Measurements from ENCODE around the gene SH3BGRL2. TPM values are rescaled to one million over a fixed set of nuclear protein-coding genes. Genes with fewer than 3 reads are reported as not detected.

SH3BGRL2 gene
- total RNA-seq, 1 experiment from 2014 or later, result 13.5 TPM

DNA sequence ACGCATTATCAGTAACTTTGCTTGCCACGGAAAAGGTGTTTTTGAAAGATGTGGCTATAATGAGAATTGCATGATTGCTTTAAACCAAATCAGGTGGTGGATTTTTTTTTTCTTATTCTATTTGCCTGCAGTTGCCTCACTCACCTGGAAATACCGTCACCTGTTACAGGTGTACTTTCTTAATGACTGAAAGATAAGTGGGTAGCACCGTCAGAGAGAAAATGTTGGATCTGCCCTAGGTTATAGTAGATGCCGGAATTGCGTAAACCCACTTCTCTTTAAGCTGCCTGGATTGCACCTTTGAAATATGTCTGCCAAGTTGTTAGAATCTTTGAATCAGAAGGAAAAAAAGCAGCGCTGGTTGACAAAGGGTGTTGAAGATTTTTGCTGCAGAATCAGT, 68.5 kb downstream of the SH3BGRL2 start:
- no peak overlapping the region for H3K4me3 ChIP-seq (ENCODE audit: low read depth, low read length, poor library complexity, severe bottlenecking)
- DNase-seq (ENCODE audit: low spot score), result no peak
- H3K9me3 ChIP-seq (ENCODE audit: low read depth, low read length, poor library complexity, severe bottlenecking), result no peaks in the 10 kb centered on the region
- H3K27me3 ChIP-seq (replicated peaks; ENCODE audit: insufficient read depth, low read depth, low read length, poor library complexity), result no peaks in the 10 kb centered on the region
- intact Hi-C loops (cut with micrococcal nuclease; ENCODE audit: unreplicated experiment), result no loop called here
- H3K27ac ChIP-seq (ENCODE audit: low read depth, low read length, poor library complexity, severe bottlenecking), result no peak overlapping the region
- no peaks in the 10 kb centered on the region for H3K36me3 ChIP-seq (ENCODE audit: insufficient read depth, low read length, poor library complexity, severe bottlenecking)
- no peak for TF ChIP-seq EZH2 (IDR thresholded peaks at IDR 0.05; ENCODE audit: borderline replicate concordance, low read depth, low read length, poor library complexity, severe bottlenecking)
- TF ChIP-seq, protein P1, sequence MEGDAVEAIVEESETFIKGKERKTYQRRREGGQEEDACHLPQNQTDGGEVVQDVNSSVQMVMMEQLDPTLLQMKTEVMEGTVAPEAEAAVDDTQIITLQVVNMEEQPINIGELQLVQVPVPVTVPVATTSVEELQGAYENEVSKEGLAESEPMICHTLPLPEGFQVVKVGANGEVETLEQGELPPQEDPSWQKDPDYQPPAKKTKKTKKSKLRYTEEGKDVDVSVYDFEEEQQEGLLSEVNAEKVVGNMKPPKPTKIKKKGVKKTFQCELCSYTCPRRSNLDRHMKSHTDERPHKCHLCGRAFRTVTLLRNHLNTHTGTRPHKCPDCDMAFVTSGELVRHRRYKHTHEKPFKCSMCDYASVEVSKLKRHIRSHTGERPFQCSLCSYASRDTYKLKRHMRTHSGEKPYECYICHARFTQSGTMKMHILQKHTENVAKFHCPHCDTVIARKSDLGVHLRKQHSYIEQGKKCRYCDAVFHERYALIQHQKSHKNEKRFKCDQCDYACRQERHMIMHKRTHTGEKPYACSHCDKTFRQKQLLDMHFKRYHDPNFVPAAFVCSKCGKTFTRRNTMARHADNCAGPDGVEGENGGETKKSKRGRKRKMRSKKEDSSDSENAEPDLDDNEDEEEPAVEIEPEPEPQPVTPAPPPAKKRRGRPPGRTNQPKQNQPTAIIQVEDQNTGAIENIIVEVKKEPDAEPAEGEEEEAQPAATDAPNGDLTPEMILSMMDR (conservative IDR thresholded peaks at IDR 0.05; ENCODE audit: low read depth, low read length), result no peak
- no peaks in the 10 kb centered on the region for H3K4me1 ChIP-seq (ENCODE audit: insufficient read depth, low read length, poor library complexity, severe bottlenecking)
- ChIA-PET CTCF (no interaction called here), POLR2A (ENCODE audit: low non-redundant PET) (no interaction called here)
- TSS peak; percentile 21 for BruUV-seq (replicated peaks)

DNA sequence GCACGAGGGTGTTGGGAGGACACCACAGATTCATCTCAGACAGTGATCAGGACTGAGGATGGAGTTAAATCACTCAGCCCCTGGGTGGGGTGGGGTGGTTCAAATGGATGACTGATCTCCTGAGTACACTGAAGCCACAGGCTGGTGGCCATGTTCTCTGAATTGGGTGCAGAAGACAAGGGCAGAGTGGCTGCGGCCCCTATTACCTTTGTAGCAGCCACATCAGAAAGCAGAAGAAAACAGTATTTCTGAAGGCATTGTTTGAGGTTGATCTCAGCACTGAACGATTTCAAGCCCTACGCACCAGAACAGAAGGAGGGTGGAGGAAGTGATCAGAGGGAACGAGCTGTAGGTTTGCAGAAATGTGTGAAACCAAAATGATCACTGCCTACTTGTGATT, 71.6 kb downstream of the SH3BGRL2 start:
- Histone ChIP-seq H3K4me3 (ENCODE audit: low read depth, low read length, poor library complexity, severe bottlenecking) (no peak overlapping the region), H3K27me3 (replicated peaks; ENCODE audit: insufficient read depth, low read depth, low read length, poor library complexity) (no peaks in the 10 kb centered on the region), H3K27ac (ENCODE audit: low read depth, low read length, poor library complexity, severe bottlenecking) (no peak overlapping the region), H3K36me3 (ENCODE audit: insufficient read depth, low read length, poor library complexity, severe bottlenecking) (no peaks in the 10 kb centered on the region), H3K4me1 (ENCODE audit: insufficient read depth, low read length, poor library complexity, severe bottlenecking) (no peaks in the 10 kb centered on the region), H3K9me3 (ENCODE audit: low read depth, low read length, poor library complexity, severe bottlenecking) (no peaks in the 10 kb centered on the region)
- BruUV-seq (replicated peaks), result no TSS peak
- intact Hi-C loops (cut with micrococcal nuclease; ENCODE audit: unreplicated experiment), result no loop called here
- ChIA-PET POLR2A (ENCODE audit: low non-redundant PET) (no interaction called here), CTCF (no interaction called here)
- TF ChIP-seq EZH2 (IDR thresholded peaks at IDR 0.05; ENCODE audit: borderline replicate concordance, low read depth, low read length, poor library complexity, severe bottlenecking), result no peak
- TF ChIP-seq, protein P1 (conservative IDR thresholded peaks at IDR 0.05; ENCODE audit: low read depth, low read length), result no peak
- DNase-seq (ENCODE audit: low spot score), result no peak

DNA sequence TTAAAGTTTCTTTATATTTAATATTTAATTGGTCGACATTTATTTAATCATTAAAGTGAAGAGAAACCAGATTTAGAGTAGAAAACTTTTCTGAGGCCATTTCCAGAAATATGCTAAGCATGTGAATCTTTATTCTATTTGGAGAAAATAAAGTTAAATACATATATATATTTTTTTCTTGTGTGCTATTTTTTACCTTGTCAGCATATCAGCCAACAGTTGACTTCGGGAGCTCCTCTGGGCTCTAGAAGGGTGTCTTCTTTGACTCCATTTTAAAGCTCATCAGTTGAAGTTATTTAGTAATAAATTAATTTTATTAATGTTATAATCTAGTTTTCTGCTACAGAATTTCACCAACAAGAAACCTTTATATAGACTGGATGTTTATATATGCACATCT, 73.1 kb downstream of the SH3BGRL2 start:
- H3K27ac ChIP-seq (ENCODE audit: low read depth, low read length, poor library complexity, severe bottlenecking), result no peak overlapping the region
- H3K4me1 ChIP-seq (ENCODE audit: insufficient read depth, low read length, poor library complexity, severe bottlenecking), result no peaks in the 10 kb centered on the region
- H3K9me3 ChIP-seq (ENCODE audit: low read depth, low read length, poor library complexity, severe bottlenecking), result no peaks in the 10 kb centered on the region
- ChIA-PET CTCF (no interaction called here), POLR2A (ENCODE audit: low non-redundant PET) (no interaction called here)
- intact Hi-C loops (cut with micrococcal nuclease; ENCODE audit: unreplicated experiment), result no loop called here
- no peaks in the 10 kb centered on the region for H3K36me3 ChIP-seq (ENCODE audit: insufficient read depth, low read length, poor library complexity, severe bottlenecking)
- H3K4me3 ChIP-seq (ENCODE audit: low read depth, low read length, poor library complexity, severe bottlenecking), result no peak overlapping the region
- no TSS peak for BruUV-seq (replicated peaks)
- H3K27me3 ChIP-seq (replicated peaks; ENCODE audit: insufficient read depth, low read depth, low read length, poor library complexity), result no peaks in the 10 kb centered on the region
- no peak for DNase-seq (ENCODE audit: low spot score)
- no peak for TF ChIP-seq EZH2 (IDR thresholded peaks at IDR 0.05; ENCODE audit: borderline replicate concordance, low read depth, low read length, poor library complexity, severe bottlenecking)
- TF ChIP-seq, protein P1 (conservative IDR thresholded peaks at IDR 0.05; ENCODE audit: low read depth, low read length), result no peak
